ENCODE data around the gene SLC22A3.

DNA sequence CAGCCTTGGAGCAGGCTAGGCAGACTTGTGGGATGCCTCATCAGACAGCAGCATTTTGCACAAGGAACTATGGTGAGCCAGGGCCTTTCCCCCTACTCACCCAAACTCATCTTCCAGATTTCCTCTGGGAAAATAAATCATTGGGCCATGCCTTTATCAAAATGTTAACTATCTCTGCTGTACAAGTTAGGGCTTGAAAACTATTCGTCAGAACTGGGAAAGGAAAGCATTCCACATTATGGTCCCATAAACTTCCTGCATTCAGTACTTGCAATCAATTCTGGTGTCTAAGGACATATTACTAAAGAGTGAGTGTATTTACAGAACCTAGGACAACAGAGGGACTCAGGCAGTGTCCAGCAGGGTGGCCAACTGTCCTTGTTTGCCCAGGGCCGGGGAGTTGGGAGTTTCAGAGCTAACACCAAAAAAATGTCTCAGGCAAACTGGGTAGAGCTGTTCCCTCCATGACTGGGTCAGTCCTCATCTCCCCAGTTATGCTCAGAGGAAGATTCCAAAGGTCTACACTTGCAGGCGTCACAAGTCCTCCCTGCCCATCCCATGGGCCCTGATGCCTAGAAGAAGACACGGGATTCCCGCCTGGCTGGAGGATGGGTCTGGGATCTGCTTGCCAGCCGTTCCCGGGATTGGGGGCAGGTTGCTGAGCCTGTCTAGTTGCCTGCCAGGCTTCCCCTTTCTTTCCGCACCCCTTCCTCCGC, 72.2 kb downstream of the SLC22A3 start:
- TF ChIP-seq SP1 (IDR thresholded peaks at IDR 0.05) (no peak), NFRKB (IDR thresholded peaks at IDR 0.05) (no peak), BHLHE40 (IDR thresholded peaks at IDR 0.05; ENCODE audit: borderline replicate concordance) (no peak), HDGF (IDR thresholded peaks at IDR 0.05; ENCODE audit: borderline replicate concordance) (no peak), FOXM1 (IDR thresholded peaks at IDR 0.05; ENCODE audit: borderline replicate concordance) (no peak), SUZ12 (IDR thresholded peaks at IDR 0.05) (no peak), FOXA1 (IDR thresholded peaks at IDR 0.05) (no peak)
- TF ChIP-seq, protein P1, sequence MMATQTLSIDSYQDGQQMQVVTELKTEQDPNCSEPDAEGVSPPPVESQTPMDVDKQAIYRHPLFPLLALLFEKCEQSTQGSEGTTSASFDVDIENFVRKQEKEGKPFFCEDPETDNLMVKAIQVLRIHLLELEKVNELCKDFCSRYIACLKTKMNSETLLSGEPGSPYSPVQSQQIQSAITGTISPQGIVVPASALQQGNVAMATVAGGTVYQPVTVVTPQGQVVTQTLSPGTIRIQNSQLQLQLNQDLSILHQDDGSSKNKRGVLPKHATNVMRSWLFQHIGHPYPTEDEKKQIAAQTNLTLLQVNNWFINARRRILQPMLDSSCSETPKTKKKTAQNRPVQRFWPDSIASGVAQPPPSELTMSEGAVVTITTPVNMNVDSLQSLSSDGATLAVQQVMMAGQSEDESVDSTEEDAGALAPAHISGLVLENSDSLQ (IDR thresholded peaks at IDR 0.05): no peak
